HG02973 (cell line): ENCODE data around the gene RPS6KA2.

Source experiments
- ATAC-seq: cut with Tn5 transposase; IDR thresholded peaks from one replicate; pipeline ENCODE4 v1.9.1; 2021; ENCODE audit warnings: moderate library complexity; ENCODE audit not compliant: unreplicated experiment

Gene RPS6KA2

DNA sequence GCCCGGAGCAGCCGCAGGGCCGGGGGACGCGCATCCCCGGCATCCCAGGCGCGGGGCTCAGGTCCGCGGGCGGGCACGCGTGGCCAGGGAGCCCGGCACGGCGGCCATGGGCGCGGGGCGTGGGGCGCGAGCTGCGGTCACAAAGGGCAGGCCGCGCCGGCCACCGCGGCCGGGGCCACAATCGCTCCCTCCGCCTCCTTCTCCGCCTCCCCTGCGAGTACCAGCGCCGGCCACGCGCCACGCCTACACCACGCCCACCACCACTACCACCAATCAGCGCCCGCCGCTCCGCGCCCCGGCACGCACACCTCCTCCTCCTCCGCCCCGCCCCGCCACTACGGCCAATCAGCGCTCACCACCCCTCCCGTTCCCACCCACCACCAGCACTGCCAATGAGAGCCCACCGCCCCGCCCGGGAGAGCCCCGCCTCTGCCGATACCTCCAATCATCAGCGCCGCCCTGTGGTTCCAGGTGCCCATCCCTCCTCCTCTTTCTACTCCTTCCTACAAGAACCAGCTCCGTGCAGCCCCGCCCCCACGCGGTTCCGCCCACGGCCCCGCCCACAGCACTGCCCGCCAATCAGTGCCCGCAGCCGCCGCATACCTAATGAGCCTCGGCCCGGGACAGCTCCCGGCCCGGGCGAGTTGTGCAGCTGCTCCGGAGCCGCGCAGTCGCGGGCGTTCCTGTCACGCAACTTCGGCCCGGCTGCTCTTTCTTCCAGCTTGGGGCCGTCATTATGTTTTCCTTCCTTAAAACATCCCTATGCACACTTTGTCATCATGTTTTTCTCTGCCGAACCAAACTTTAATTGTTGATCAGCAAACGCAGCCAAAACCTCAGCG lies at the start of gene RPS6KA2:
RPS6KA2 (minus strand) TSS at position 219 of the 842 bp plus-strand sequence. CDS start 232 bp downstream, outside the sequence.
- peak; percentile 89 for ATAC-seq

DNA sequence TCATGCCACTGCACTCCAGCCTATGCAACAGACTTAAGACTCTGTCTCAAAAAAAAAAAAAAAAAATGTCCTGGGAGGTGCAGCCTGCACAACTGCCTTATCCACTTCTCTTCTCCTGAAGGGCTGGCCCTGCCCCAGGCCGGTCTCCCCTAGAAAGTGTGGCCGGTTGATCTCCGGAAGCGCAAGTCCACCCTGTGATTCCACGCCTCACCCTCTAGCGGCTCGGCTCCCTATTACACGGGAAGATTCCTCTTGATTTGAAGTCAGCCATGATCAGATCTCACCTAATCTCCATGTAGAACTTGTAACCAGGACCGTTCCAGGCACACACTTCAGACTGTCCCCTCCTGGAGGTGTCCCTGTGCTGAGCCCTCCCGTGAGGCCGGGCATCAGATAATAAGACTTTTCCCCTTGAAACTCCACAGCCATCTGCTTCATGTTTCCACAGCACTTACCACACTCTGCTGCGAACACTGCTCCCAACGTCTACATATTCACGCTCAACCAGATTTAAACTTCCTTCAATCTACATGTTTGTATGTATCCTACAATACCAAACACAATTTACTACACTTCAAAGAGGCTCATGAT lies 49.3 kb upstream of the RPS6KA2 start:
- ATAC-seq, result no peak

DNA sequence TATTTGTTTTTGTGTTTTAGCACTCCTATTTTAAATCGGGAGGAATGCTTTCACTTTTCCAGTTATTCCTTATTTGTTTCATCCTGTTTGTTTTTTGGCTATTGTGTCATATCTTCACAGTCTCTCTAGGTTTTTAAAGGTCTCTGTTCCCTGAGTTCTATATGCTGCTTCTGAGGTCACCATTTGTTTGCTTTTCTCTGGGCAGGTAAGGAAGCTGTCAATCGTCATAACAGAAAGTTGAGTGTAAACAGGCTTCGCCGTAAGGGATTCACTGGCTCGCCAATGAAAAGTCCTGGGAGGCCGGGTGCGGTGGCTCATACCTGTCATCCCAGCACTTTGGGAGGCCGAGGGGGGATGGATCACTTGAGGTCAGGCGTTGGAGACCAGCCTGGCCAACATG lies 48.7 kb upstream of the RPS6KA2 start:
- no peak for ATAC-seq

DNA sequence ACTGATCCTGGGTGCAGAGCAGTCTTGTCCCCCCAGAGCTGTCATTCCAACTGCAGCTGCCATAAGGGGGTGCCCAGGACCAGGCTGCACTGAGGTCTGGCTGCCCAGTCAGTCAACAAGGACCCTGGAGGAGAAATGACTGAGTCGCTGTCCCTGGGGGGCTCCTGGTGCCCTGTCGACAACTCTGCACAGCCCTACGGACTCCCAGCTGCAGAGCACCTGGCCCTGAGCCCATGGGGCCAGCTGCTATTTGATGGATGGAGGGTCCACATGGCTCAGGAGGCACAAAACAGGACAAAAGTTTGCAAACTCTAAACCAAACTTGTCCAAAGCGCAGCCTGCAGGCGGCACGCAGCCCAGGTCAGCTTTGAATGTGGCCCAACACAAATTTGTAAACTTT lies 46.3 kb upstream of the RPS6KA2 start:
- ATAC-seq, result no peak

DNA sequence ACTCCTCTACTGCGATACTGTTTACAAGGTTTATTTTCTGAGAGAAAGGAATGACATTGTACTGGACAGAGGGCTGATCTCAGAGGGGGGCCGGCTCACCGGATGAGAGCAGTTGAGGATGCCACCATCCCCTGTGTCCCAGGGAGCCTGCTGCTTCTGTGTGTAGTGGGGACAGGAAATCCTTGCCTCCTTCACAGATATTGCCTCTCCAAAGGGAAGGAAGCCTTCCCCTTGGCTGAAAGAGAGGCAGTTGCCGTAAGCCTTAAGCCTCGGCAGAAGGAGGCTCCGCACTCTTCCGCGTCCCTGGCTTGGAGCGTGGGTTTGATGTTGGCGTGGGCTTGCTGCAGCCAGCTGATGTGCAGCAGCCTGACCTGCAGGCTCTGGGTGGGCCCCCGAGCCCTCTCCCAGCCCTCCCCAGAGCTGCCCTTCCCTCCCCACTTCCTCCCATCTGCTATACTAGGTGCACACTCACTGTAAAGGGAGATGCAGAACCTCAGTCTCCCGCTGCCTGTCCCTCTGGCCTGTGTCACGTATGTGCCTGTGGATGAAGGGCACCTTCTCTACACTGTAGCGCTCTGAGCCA lies 45.7 kb upstream of the RPS6KA2 start:
- ATAC-seq, result no peak

DNA sequence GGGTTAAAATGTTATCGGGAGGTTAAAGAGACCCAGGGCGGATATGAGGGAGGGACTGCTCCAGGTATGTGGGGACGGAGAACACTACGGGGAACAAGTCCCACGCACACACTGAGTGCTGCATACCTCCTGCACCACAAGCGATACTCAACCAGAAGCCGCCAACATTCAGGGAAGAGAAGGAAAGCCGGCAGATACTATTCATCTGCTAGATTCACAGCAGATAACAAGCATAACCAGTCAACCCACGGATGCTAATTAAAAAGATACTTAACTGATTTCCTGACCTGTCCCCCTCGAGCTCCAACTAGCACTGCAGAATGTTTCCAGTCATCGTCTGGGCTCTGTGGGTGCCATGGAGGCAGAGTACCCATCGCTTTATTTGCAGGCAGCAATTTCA lies 45.1 kb upstream of the RPS6KA2 start:
- no peak for ATAC-seq

DNA sequence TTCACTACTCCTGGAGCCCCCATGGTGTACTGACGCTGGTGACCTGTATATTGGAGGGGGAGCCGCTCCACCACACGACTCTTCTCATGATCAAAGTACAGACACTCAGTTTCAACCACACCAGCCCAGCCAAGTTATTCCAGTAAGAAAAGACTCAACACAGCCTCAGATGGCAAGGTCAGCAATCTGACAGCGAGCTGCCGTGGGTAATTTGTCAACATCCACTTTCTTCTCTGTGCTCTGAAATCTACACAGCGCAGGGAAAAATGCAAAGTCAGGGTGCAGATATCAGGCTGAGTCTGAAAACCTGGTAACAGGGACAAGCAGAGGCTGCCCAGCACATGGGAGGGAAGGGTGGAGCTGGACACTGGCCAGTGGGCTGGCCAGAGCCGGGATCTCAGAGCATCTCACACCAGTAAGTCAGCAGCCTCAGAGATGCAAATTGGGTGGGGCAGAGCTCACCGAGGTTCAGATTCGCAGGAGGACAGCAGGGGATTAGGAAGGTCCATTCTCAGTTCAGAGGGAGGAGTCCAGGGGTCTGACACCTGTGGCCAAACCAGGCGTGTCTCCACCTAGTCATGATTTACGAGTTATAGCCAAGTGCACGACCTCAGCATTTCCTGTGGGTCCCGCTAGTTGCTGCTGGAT lies 44.5 kb upstream of the RPS6KA2 start:
- no peak for ATAC-seq

DNA sequence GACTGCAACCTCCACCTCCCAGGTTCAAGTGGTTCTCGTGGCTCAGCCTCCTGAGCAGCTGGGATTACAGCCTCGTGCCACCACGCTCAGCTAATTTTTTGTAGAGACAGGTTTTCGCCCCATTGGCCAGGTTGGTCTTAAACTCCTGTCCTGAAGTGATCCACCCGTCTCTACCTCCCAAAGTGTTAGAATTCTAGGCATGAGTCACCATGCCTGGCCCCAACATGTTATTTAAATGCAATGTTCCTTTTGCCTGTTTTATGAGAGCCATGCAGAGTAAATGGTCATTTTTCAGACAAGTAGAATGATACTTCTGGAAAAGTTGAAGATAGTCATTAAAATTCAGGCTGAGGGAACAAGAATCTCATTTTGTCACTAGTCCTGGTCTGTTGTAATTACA lies 43.8 kb upstream of the RPS6KA2 start:
- ATAC-seq, result no peak

DNA sequence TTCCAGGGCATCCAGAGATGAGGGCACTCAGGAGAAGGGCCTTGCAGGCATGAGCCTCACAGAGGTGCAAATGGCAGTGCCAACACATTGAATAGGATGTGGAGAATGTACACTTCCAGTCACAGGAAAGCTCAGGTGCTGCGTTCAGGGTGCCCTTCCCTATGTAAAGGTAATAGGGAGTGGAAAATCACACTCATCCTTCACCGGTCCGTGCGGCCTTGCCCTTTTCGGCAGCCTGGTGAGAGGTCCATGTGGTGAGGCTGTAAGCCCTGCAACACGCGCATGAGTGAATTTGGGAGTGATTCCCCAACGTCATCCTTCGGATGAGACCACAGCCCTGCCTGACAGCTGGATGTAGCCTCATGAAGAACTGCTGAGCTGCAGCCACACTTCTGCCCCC lies 43.0 kb upstream of the RPS6KA2 start:
- no peak for ATAC-seq

DNA sequence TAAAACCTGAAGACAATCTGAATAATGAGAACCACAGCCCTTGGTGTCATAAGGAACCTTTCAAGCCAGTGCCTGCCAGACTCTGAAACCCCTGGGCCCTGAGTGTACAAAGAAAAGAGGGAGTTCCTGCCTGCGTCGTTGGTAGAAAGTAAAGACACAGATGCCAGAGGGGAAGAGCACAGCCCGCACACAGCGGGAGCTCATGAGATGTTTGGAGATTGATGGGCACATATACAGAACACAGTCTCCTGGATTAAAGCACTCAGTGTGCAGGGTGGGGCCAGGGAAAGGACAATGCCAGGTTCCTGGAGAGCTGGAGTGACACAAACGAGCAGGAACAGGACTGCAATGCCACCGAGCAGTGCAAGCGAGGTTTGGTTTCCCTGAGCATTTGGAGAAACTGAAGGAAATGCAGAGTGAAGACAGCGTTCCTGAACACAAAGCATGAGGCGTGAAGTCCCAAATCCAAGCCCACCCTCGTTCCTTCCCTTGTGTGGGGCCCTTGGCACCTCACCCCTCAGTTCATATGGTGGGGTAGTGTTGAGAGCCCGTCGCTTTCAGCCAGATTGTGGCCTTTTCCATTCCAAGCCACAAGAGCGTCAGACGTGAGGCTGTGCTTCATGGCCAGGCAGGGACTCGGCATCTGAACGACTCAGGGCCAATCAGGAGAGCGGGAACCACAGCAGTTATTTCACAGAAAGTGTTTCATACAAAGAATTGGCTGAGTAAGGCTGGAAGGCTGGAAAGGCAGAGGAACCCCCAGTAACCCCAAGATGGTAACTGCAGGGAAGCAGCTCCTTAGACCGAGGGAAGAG lies 41.0 kb upstream of the RPS6KA2 start:
- ATAC-seq, result no peak

DNA sequence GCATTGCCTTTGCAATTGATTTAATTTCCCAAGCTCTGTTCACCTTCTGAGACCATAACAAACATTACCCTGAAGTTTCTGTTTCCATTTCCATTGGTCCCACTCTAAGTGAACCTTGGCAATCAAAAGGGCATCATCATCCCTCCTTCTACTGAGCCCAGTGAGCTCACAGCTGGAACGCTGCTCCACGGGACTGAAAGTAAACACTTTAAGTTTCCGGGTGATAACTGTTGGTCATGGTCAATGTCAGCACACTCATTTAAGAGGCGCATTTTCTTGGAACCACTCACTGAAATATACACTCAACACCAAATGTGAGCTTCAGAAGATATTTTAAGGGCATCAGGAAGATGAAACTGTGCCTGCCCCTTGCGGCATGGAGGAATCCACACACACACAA lies 37.1 kb upstream of the RPS6KA2 start:
- no peak for ATAC-seq

DNA sequence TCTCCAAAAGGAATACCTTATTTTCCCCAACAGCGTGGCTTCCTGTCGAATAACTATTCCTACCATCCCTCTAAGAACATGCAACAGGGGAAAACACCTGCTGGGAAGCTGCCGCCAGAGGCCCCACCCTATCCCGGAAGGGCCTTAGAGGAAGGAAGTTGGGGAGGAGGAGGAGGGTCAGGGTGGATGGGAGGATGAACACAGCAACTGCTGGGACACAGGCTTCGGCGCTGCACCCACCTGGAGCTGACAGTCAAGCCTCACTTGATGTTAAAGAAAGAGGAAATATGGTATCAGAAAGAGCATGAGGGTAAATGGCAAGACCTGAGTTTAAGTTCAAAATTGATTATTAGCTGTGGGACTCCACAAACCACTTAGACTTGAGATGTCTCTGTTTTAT lies 36.5 kb upstream of the RPS6KA2 start:
- ATAC-seq, result no peak

DNA sequence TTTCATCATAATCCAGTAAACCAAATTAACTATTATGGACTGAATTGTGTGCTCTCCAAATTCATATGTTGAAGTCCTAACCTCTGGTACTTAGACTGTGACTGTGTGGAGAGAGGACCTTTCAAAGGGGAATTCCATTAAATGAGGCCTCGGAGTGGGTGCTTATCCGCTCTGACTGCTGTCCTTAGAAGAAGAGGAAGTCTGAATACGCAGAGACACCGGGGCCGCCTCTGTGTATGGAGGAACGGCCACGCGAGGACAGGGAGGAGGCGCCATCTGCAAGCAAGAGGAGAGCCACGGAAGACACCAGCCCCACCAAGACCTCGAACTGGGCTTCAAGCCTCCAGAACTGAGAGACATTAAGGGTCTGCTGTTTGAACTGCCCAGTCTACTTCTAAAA lies 35.6 kb upstream of the RPS6KA2 start:
- no peak for ATAC-seq

DNA sequence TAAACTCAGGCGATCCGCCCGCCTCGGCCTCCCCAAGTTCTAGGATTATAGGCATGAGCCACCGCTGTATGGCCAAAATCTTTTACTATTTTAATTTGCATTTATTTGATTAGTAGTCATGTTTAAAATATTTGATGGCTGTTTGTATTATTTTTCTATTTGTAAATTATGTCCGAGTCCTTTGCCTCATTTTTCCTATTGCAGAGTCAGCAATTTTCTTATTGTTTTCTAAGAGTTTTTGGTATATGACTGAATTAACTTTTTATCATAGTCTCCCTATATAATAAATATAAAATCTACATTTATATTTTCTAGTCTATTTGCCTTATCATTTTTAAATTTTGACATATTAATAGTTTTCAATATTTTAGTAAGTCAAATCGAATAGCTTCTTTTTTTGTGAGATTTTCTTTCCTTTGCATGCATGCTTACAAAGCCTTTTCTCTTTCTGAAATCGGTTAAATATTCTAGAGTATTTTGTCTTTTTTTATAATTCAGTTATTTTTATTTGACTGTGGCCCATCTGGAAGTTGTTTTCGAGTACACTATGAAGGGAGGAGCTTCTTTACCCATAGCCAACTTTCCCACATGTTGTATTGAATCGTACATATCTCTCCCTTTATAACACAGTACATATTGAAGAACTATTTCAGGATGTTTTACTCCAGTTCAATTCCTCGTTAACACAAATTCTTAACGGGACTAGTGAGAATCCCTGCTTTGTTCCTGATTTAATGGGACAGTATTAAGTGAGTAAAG lies 34.5 kb upstream of the RPS6KA2 start:
- ATAC-seq, result no peak

DNA sequence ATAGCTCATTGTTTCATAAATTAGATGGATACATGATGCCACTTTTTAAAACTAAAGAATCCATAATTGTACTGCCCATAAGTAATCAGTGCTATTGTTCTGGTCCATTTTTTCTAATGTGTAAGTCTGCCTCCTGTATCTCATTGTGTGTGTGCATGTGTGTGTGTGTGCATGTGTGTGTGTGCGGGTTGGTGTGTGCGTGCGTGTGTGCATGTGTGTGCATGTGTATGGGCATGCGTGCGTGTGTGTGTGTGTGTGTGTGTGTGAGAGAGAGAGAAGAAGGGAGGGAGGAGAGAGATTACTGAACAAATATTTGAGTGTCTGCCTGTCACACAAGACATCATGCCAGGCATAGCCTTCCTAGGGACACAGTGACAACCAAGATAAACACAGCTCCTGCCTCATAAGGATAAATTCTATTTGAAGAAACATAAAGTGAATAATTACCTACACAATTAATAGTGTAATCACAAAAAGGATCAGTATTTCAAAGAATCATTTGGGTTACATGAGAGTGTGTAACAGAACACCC lies 33.2 kb upstream of the RPS6KA2 start:
- ATAC-seq, result no peak

DNA sequence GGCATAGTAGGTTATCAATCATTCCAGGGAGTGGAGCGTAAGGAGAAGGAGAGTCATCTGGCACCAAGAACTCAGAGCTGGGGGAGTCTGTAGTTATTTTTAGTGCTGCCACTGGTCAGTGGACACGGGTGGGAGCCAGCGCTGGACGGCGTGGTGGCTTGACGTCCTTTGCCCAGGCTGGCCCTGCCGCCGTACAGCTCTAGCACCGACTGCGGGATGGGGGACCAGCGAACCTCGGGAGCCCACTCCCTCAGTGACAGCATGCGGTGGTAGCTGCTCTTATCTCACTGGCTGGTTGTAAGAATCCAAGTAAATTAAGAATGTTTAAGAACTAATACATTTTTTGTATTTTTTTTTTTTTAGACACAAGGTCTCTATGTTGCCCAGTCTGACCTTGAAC lies 32.5 kb upstream of the RPS6KA2 start:
- no peak for ATAC-seq

DNA sequence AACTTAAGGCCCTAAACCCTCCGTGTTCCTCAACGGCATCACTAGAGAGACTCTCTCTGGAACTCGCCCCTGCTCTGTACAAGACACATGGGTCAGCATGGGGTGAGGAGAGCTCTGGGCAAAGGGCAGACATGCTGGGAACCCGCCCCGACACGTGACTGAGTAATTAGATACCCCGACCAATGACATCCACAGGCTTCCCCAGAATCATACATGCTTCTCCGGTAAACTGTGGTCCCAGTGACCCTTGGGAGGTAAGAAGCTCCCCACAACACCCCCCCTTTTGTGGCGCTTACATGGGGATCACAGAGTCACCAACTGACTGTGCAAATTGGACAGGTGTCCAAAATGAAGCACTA lies 31.7 kb upstream of the RPS6KA2 start:
- ATAC-seq, result no peak

DNA sequence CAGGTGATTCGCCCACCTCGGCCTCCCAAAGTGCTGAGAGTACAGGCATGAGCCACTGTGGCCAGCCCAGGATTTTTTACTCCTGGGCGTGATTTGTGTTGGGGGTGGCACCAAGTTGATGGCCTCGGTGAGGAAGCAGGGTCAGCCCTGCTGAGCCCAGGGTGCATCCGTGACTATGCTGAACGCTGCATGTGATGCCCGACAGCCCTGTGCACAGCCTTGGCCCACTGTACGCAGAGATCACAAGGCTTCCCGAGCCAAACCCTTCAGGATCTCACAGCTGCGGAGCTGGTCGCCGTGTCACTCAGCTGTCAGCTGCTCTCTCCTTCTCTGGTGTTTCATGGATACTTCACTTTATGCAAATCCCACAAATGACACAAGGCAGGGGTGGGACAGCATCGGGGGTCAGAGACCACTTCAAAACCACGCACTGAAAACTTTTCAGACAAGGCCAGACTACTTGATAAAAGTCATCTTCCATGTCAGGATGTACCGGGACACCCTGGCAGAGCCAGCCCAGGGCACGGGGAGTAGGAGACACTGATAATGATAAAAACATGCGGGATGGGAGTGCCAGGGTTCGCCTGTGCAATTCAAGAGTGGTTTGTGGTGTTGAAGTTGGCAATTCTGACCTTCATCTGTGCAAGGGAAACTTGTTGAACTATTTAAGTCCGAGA lies 31.2 kb upstream of the RPS6KA2 start:
- no peak for ATAC-seq

DNA sequence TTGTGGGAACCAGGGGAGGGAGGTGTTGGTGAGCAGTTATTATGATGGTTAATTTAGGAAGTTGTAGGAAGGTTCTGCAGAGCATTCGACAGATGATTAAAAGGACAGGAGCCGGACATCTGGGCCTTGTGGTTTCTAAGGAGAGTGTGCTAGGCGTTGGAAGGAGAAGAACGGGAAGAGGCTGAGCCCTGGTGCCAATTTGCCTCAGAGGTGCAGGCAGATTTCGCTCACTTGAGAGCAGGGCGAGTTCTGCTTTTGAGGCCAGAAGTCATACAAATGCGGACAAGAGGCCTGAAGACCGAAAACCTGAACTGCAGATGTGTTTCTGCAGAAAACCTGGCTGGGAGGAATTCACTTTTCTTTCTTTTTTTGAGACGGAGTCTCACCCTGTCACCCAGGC lies 30.5 kb upstream of the RPS6KA2 start:
- no peak for ATAC-seq
